Upper lobe of left lung (tissue), 6 donors: ENCODE measurements around the gene SMG7. TPM values are rescaled to one million over a fixed set of nuclear protein-coding genes. Genes with fewer than 3 reads are reported as not detected.
"Not testable (repeated sequence)": the region's sequence is repeated elsewhere in the genome, so short reads cannot be mapped to it uniquely, and the experiment has no call there.

Experiments
- ATAC-seq, 2 donors: fragments of 200-7000 bp; cut with Tn5 transposase; one replicate each; pipeline ENCODE4 v1.9.1; 2022; ENCODE audit warnings: mild to moderate bottlenecking in 2 of 2, moderate library complexity in 2 of 2; ENCODE audit not compliant: low FRiP score in 2 of 2
- DNase-seq, 2 donors: peaks; one replicate each; pipeline ENCODE4 v3.0.0-alpha.2; 2019 to 2020
- H3K27ac ChIP-seq, 4 donors: fragments of 200-600 bp; sonication (generic); one replicate each; pipeline ENCODE4 v1.5.1; 2016 to 2019
- H3K27me3 ChIP-seq, 4 donors: fragments of 200-600 bp; sonication (generic); one replicate each; pipeline ENCODE4 v1.5.1; 2017 to 2019
- H3K36me3 ChIP-seq, 4 donors: fragments of 200-600 bp; sonication (generic); one replicate each; pipeline ENCODE4 v1.5.1; 2016 to 2019
- H3K4me1 ChIP-seq, 4 donors: fragments of 200-600 bp; sonication (generic); one replicate each; pipeline ENCODE4 v1.5.1; 2018 to 2019
- H3K4me3 ChIP-seq, 4 donors: fragments of 200-600 bp; sonication (generic); one replicate each; pipeline ENCODE4 v1.5.1; 2017 to 2019; ENCODE audit warnings: mild to moderate bottlenecking in 2 of 4, moderate library complexity in 1 of 4
- H3K9me3 ChIP-seq, 4 donors: fragments of 200-600 bp; sonication (generic); one replicate each; pipeline ENCODE4 v1.5.1; 2018 to 2019
- EP300 ChIP-seq, 4 donors: sonication (generic); formaldehyde crosslinking; IDR thresholded peaks; one replicate each; pipeline ENCODE4 v1.5.1; 2017; ENCODE audit warnings: antibody characterized with exemption in 4 of 4, control low read depth in 2 of 4
- POLR2A ChIP-seq, 4 donors: fragments of 450-650 bp; IDR thresholded peaks; one replicate each; pipeline ENCODE4 v1.5.1; 2016 to 2017; ENCODE audit warnings: antibody characterized with exemption in 4 of 4, mild to moderate bottlenecking in 2 of 4
- POLR2AphosphoS5 ChIP-seq, 2 donors: sonication (generic); formaldehyde crosslinking; IDR thresholded peaks; one replicate each; pipeline ENCODE4 v1.5.1; 2017; ENCODE audit warnings: antibody characterized with exemption in 2 of 2
- WGBS, 2 donors: methylation state at CpG; one replicate each; pipeline ENCODE4 v1.1.5; 2017 to 2018; 5-methylcytosine and 5-hydroxymethylcytosine counted together
- total RNA-seq, 6 donors: library from RNA; depleted of rRNA in 4 of 6; stranded (reverse); fragments of >200 nt in 4 of 6; gene quantifications; one replicate each; pipeline versions ENCODE4 v1.1.0 to v1.2.1, GENCODE V29; 2016 to 2021
- TF ChIP-seq, protein P1 (sequence below), 6 experiments: fragments of 450-650 bp in 4 of 6; fragments of 200-600 bp in 2 of 6; sonication (generic) in 2 of 6; IDR thresholded peaks; one replicate each; pipeline ENCODE4 v1.5.1; 2016 to 2019; ENCODE audit warnings: antibody characterized with exemption in 6 of 6
- donor health status: DM: no; HTN: no; CAD: no; lungs with moderate emphysema.
- donor health status: DM: no; HTN: yes; CAD: no; lungs with severe emphysema.

The SMG7 gene, protein sequence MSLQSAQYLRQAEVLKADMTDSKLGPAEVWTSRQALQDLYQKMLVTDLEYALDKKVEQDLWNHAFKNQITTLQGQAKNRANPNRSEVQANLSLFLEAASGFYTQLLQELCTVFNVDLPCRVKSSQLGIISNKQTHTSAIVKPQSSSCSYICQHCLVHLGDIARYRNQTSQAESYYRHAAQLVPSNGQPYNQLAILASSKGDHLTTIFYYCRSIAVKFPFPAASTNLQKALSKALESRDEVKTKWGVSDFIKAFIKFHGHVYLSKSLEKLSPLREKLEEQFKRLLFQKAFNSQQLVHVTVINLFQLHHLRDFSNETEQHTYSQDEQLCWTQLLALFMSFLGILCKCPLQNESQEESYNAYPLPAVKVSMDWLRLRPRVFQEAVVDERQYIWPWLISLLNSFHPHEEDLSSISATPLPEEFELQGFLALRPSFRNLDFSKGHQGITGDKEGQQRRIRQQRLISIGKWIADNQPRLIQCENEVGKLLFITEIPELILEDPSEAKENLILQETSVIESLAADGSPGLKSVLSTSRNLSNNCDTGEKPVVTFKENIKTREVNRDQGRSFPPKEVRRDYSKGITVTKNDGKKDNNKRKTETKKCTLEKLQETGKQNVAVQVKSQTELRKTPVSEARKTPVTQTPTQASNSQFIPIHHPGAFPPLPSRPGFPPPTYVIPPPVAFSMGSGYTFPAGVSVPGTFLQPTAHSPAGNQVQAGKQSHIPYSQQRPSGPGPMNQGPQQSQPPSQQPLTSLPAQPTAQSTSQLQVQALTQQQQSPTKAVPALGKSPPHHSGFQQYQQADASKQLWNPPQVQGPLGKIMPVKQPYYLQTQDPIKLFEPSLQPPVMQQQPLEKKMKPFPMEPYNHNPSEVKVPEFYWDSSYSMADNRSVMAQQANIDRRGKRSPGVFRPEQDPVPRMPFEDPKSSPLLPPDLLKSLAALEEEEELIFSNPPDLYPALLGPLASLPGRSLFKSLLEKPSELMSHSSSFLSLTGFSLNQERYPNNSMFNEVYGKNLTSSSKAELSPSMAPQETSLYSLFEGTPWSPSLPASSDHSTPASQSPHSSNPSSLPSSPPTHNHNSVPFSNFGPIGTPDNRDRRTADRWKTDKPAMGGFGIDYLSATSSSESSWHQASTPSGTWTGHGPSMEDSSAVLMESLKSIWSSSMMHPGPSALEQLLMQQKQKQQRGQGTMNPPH
- total RNA-seq = 10 to 100 TPM; 35.6 to 62.4 (median 50.5) TPM

GRCh38 chr1:183472488-183473216 lies at the start of gene SMG7:
Gene SMG7, plus strand, starts transcription at chr1:183472499. Its CDS starts 122 bp downstream, at chr1:183472621.
- Histone ChIP-seq H3K9me3 (no peaks in the 10 kb centered on the region), H3K36me3 (no peaks in the 10 kb centered on the region), H3K27me3 (no peaks in the 10 kb centered on the region), H3K4me1 (peaks cover 15 to 34% (median 22%) of the 10 kb centered on the region in 4 donors), H3K4me3 (peak within 1 kb of the TSS; percentile 66 to 89 (median 86)), H3K27ac (peak within 1 kb of the TSS; percentile 93 to 96 (median 95))
- WGBS, 2 donors = 0 to 1% methylated on average over 49 to 59 of the region's 70 CpGs
- DNase-seq = peak; percentile 55 to 94
- ATAC-seq = peak in 1 of 2 donors; percentile 0
- TF ChIP-seq EP300 (IDR thresholded peaks at IDR 0.05) (no peak), POLR2AphosphoS5 (IDR thresholded peaks at IDR 0.05) (peak in 1 of 2 donors; percentile 2), POLR2A (IDR thresholded peaks at IDR 0.05) (peak in 2 of 4 donors; percentile 19 to 48)
- TF ChIP-seq, protein P1, sequence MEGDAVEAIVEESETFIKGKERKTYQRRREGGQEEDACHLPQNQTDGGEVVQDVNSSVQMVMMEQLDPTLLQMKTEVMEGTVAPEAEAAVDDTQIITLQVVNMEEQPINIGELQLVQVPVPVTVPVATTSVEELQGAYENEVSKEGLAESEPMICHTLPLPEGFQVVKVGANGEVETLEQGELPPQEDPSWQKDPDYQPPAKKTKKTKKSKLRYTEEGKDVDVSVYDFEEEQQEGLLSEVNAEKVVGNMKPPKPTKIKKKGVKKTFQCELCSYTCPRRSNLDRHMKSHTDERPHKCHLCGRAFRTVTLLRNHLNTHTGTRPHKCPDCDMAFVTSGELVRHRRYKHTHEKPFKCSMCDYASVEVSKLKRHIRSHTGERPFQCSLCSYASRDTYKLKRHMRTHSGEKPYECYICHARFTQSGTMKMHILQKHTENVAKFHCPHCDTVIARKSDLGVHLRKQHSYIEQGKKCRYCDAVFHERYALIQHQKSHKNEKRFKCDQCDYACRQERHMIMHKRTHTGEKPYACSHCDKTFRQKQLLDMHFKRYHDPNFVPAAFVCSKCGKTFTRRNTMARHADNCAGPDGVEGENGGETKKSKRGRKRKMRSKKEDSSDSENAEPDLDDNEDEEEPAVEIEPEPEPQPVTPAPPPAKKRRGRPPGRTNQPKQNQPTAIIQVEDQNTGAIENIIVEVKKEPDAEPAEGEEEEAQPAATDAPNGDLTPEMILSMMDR (IDR thresholded peaks at IDR 0.05) = no peak

DNA sequence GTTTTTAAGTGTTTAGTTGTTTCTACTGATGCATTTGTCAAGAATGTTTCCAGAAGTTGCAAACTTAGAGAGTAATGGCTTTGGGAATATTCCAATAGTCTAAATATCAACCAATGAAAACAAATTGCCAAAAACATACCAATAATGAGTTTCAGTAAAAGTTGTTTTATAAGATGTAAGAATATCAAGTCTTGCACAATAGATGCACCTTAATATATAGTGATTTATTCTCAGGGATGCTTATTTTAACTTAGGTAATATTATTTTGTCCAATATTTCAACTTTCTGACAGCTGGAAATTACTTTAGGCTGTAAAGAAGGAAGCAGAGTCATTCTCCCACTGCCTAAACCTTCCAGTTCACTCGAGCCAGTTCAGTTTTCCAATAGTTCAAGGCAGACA lies 48.8 kb upstream of the SMG7 start:
- TF ChIP-seq POLR2A (IDR thresholded peaks at IDR 0.05) (no peak), POLR2AphosphoS5 (IDR thresholded peaks at IDR 0.05) (no peak)
- H3K4me1 ChIP-seq = no peaks in the 10 kb centered on the region
- DNase-seq (no peak), ATAC-seq (no peak)
- no peak overlapping the region for H3K4me3 ChIP-seq
- WGBS, 2 donors = 42 to 59% methylated on average over 1 of the region's 1 CpG
- no peaks in the 10 kb centered on the region for H3K36me3 ChIP-seq
- no peak overlapping the region for H3K27ac ChIP-seq
- no peaks in the 10 kb centered on the region for H3K27me3 ChIP-seq
- no peaks in the 10 kb centered on the region for H3K9me3 ChIP-seq

DNA sequence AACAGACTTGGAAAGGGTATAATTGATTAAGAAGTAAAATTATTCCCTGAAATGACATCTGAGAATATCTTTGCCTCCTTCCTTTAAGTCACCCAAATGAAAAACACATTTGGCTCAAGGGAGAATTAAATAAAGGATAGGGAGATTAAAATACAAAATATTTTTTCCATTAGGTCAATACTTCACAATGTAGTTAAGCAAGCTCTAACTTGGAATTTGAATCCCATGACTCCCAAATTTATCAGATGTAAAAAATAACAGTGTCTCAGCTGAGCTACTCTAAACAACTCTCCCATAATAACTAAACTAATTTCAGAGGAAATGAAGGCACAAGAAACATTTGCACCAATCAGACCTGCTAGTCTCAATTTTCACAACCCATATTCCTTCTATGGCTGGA lies 47.6 kb upstream of the SMG7 start:
- Histone ChIP-seq H3K4me1 (no peaks in the 10 kb centered on the region), H3K9me3 (no peaks in the 10 kb centered on the region), H3K27ac (no peak overlapping the region), H3K27me3 (no peaks in the 10 kb centered on the region), H3K36me3 (no peaks in the 10 kb centered on the region), H3K4me3 (no peak overlapping the region)
- DNase-seq (no peak), ATAC-seq (no peak)
- TF ChIP-seq, protein P1 (IDR thresholded peaks at IDR 0.05) = no peak
- TF ChIP-seq POLR2A (IDR thresholded peaks at IDR 0.05) (no peak), POLR2AphosphoS5 (IDR thresholded peaks at IDR 0.05) (no peak), EP300 (IDR thresholded peaks at IDR 0.05) (no peak)

DNA sequence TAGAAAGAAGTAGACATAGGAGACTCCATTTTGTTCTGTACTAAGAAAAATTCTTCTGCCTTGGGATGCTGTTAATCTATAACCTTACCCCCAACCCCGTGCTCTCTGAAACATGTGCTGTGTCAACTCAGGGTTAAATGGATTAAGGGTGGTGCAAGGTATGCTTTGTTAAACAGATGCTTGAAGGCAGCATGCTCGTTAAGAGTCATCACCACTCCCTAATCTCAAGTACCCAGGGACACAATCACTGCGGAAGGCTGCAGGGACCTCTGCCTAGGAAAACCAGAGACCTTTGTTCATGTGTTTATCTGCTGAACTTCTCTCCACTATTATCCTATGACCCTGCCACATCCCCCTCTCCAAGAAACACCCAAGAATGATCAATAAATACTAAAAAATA lies 44.7 kb upstream of the SMG7 start:
- H3K4me3 ChIP-seq, H3K27me3 ChIP-seq, H3K27ac ChIP-seq, ATAC-seq, H3K4me1 ChIP-seq, DNase-seq, H3K9me3 ChIP-seq, H3K36me3 ChIP-seq: not testable (repeated sequence)
- WGBS, 2 donors = 55 to 58% methylated on average over 2 to 3 of the region's 3 CpGs

- no peak overlapping the region for H3K4me3 ChIP-seq
- H3K36me3 ChIP-seq = no peaks in the 10 kb centered on the region
- H3K27ac ChIP-seq = no peak overlapping the region
- WGBS, 2 donors = 90 to 96% methylated on average over 4 of the region's 4 CpGs
- TF ChIP-seq, protein P1 (IDR thresholded peaks at IDR 0.05) = no peak
- TF ChIP-seq POLR2AphosphoS5 (IDR thresholded peaks at IDR 0.05) (no peak), EP300 (IDR thresholded peaks at IDR 0.05) (no peak), POLR2A (IDR thresholded peaks at IDR 0.05) (no peak)
- H3K27me3 ChIP-seq = no peaks in the 10 kb centered on the region
- H3K9me3 ChIP-seq = no peaks in the 10 kb centered on the region
- ATAC-seq (no peak), DNase-seq (no peak)
- H3K4me1 ChIP-seq = no peaks in the 10 kb centered on the region
These were observed 40.3 kb upstream of the SMG7 start for GRCh38 chr1:183431840-183432547.
